Skeletal muscle satellite cell (primary cell): Measurements from ENCODE around the gene PRPF40B.

Experiments
- H3K27me3 ChIP-seq: 2 replicates; pipeline ENCODE4 v1.7.0; 2013; ENCODE audit warnings: low read length; ENCODE audit not compliant: control insufficient read depth, insufficient read depth
- H3K36me3 ChIP-seq: 2 replicates; pipeline ENCODE4 v1.7.0; 2013; ENCODE audit warnings: mild to moderate bottlenecking, control low read depth, low read length; ENCODE audit not compliant: insufficient read depth
- H3K4me1 ChIP-seq: 2 replicates; pipeline ENCODE4 v1.7.0; 2013; ENCODE audit warnings: low read length; ENCODE audit not compliant: control insufficient read depth, insufficient read depth
- H3K4me2 ChIP-seq: 2 replicates; pipeline ENCODE4 v1.7.0; 2013; ENCODE audit warnings: mild to moderate bottlenecking, low read length
- H3K4me3 ChIP-seq: 2 replicates; pipeline ENCODE4 v1.7.0; 2013; ENCODE audit warnings: low read length
- H3K9ac ChIP-seq: 2 replicates; pipeline ENCODE4 v1.7.0; 2013; ENCODE audit warnings: mild to moderate bottlenecking, low read depth, low read length, moderate library complexity
- H3K9me3 ChIP-seq: replicated peaks from 2 replicates; pipeline ENCODE4 v1.7.0; 2013; ENCODE audit warnings: mild to moderate bottlenecking, control low read depth, low read length

The PRPF40B gene

DNA sequence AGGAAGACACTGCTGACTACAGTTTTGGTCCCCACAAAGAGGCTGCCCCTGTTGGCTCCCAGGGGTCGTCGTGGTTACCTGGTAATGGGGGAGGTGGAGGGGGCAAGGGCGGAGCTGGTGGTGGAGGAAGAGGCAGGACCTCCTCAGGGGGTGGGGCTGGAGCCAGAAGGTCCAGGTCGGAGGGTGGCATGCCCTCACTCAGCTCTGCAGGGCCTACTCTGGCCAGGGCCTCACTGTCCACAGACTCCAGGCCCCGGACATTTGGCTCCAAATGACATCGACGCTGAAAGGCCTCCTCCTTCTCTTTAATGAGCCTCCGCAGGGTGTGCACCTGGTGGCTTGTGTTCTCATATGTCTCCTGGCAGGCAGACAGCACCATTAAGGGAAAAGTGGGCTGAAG, 28.5 kb downstream of the PRPF40B start:
- Histone ChIP-seq H3K4me2 (no peak overlapping the region), H3K27me3 (no peaks in the 10 kb centered on the region), H3K4me1 (peaks cover 3% of the 10 kb centered on the region), H3K36me3 (peaks cover 85% of the 10 kb centered on the region), H3K9ac (no peak overlapping the region), H3K4me3 (no peak overlapping the region), H3K9me3 (no peaks in the 10 kb centered on the region)

DNA sequence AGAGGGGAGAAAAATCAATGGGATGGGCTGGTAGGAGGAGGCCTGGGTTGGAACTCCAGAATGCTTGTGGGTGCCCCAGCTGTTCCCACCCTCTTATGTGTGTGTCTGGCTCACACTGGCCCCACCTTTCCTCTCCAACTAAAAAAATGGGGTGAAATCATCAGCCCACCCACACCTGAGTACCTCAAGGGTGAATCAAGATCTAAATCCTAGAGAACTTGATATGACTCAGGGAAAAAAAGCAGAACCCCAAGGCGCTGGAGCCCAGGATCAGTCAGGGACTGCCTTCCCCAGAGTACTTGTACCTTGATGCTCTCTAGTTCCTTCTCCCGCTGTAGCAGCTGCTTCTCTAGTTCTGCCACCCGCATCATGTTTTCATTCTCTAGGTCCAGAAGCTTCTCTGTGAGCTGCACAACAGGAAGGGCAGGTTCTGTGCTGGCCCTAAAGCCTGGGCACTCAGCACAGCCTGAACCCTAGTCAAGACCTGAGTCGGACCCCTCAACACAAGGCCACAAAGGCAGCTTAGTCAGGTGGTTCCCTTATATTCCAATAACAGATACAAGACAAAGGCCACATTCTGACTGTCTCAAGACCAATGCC, 29.7 kb downstream of the PRPF40B start:
- no peaks in the 10 kb centered on the region for H3K9me3 ChIP-seq
- H3K36me3 ChIP-seq = peaks cover 85% of the 10 kb centered on the region
- no peak overlapping the region for H3K4me2 ChIP-seq
- no peaks in the 10 kb centered on the region for H3K27me3 ChIP-seq
- H3K4me1 ChIP-seq = peaks cover 3% of the 10 kb centered on the region
- no peak overlapping the region for H3K9ac ChIP-seq
- H3K4me3 ChIP-seq = no peak overlapping the region

DNA sequence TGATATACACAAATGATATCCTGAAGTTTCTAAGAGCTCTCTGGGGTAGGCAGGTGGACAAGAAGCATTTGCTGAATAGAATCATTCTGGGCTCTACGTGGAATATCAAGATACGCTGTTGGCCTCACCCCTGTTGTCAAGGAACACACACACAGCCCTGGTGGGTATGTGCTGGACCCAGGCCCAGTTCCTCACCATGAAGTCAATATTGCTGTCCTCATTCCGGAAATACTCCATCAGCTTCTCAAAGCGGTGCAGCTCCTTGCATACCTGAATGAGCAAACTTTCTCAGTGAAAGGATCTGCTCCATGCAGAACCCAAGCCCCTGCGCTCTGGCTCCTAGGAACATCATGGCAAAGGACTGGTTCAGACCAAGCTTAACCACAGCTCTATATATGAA, 31.4 kb downstream of the PRPF40B start:
- no peaks in the 10 kb centered on the region for H3K9me3 ChIP-seq
- H3K36me3 ChIP-seq = peaks cover 73% of the 10 kb centered on the region

DNA sequence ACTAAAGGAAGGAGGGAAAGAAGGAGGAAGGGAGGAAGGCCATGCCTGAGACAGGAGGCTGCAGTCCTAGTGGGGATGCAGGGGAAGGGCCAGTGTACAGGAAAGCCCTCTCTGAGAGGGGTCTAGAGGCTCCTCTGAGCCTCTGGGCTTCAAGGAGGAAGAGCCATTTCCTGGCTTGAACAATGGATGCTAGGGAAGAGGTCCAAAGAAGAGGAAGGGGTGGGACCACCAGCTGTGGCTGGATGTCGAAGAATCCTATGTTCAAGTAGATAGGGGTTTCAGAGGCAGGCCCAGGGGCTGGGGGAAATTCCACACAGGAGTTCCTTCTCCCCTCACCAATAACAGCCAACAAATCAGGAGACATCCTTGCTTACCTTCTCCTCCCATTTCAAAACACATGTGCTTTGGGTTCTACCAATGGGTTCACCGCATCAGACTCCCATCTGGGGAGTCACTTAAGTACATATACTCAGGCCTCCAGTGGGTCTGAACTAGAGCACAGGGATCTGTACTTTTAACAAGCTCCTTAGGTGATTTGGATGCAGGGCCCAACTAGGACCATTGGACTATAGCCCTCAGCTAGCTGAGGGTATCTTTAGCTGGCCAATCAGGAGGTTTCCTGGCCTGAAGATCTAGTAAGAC, 32.4 kb downstream of the PRPF40B start:
- H3K4me1 ChIP-seq = no peaks in the 10 kb centered on the region
- H3K4me3 ChIP-seq = no peak overlapping the region
- no peak overlapping the region for H3K9ac ChIP-seq
- H3K4me2 ChIP-seq = no peak overlapping the region
- H3K9me3 ChIP-seq = no peaks in the 10 kb centered on the region
- peaks cover 66% of the 10 kb centered on the region for H3K36me3 ChIP-seq
- no peaks in the 10 kb centered on the region for H3K27me3 ChIP-seq

More for the DNA sequence above, 31.4 kb downstream of the PRPF40B start:
- Histone ChIP-seq H3K4me1 (no peaks in the 10 kb centered on the region), H3K4me3 (no peak overlapping the region), H3K27me3 (no peaks in the 10 kb centered on the region), H3K4me2 (no peak overlapping the region), H3K9ac (no peak overlapping the region)

DNA sequence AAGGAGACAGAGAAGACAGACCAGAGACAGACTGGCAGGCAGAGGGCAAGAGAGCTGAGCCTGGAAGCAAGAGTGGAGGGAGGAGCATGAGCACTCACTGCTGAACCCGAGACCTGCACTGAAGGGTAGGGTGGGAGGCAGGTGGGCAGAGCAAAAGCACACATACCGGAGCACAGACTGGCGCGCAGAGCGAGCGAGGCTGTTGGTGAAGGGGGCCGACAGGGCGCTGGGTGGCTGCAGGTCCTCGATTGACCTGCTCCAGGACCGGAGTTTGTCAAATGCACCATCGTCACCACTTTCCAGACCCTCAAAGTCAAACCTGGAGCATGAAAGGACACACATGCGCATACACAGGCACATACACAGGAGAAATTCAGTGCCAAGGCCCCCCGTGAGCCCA, 34.9 kb downstream of the PRPF40B start:
- H3K36me3 ChIP-seq = peaks cover 47% of the 10 kb centered on the region
- no peaks in the 10 kb centered on the region for H3K27me3 ChIP-seq
- peaks cover 11% of the 10 kb centered on the region for H3K4me1 ChIP-seq

DNA sequence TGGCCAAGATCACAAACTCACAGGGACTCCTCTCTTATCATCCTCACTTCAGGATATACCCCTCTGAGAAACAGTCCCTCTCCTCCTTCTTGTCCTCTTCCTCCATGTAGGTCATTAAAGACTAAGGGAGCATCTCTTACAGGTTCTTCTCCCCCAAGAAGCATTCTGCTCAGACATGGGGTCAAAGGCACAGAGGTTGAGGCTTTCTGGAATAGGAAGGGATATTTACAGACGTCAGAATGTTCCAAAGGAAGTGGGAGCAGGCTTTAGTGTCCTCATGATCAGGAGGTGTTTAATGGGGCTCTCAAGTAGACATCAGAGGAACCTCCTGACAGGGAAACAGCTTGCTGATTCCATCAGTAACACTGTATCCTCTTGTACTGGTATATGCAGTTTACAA, 36.4 kb downstream of the PRPF40B start:
- Histone ChIP-seq H3K36me3 (peaks cover 34% of the 10 kb centered on the region), H3K4me3 (no peak overlapping the region), H3K9me3 (no peaks in the 10 kb centered on the region), H3K4me1 (peaks cover 23% of the 10 kb centered on the region), H3K9ac (no peak overlapping the region), H3K27me3 (no peaks in the 10 kb centered on the region), H3K4me2 (no peak overlapping the region)

More for the DNA sequence above, 34.9 kb downstream of the PRPF40B start:
- H3K9ac ChIP-seq = no peak overlapping the region
- no peak overlapping the region for H3K4me3 ChIP-seq
- no peak overlapping the region for H3K4me2 ChIP-seq
- no peaks in the 10 kb centered on the region for H3K9me3 ChIP-seq

DNA sequence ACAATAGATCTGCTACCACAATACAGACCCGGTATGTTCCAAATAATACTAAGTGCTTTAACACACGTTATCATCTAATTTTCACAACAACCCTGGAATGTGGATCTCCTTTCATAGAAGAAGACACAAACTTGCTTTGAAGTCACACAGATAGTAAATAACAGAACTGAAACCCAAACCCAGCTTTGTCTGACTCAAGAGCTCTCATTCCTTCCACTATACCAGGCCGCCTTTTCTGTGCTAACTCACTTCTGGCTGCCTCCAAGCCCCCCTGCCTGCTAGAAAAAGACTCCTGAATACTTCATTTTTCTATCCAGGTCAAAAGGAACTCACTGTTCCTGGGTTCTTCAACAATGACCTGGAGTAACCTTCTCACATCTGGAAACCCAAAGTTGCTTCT, 37.8 kb downstream of the PRPF40B start:
- no peak overlapping the region for H3K9ac ChIP-seq
- no peaks in the 10 kb centered on the region for H3K9me3 ChIP-seq
- H3K36me3 ChIP-seq = peaks cover 26% of the 10 kb centered on the region
- H3K4me3 ChIP-seq = no peak overlapping the region
- H3K4me1 ChIP-seq = peaks cover 23% of the 10 kb centered on the region
- no peak overlapping the region for H3K4me2 ChIP-seq
- H3K27me3 ChIP-seq = no peaks in the 10 kb centered on the region

DNA sequence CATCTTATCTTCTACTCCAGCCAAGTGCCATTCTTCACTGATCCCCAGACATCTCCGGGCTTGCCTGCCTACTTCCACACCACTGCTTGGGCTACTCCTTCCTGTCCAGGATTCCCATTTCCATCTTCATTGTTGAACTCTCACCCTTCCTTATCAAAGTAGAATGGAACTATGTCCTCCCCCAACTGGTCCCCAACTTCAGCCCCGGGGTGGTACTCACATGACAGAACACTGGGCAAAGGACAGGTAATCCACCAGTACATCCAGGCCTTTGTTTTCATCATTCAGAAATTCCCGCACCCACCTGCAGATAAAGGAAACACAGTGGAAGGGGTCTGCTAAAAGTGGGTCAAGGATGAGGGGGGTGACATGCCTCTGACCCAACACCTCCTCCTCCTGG, 38.4 kb downstream of the PRPF40B start:
- H3K27me3 ChIP-seq = no peaks in the 10 kb centered on the region
- H3K4me2 ChIP-seq = no peak overlapping the region
- H3K4me3 ChIP-seq = no peak overlapping the region
- H3K9ac ChIP-seq = no peak overlapping the region
- no peaks in the 10 kb centered on the region for H3K9me3 ChIP-seq
- peaks cover 22% of the 10 kb centered on the region for H3K36me3 ChIP-seq
- H3K4me1 ChIP-seq = peaks cover 23% of the 10 kb centered on the region

DNA sequence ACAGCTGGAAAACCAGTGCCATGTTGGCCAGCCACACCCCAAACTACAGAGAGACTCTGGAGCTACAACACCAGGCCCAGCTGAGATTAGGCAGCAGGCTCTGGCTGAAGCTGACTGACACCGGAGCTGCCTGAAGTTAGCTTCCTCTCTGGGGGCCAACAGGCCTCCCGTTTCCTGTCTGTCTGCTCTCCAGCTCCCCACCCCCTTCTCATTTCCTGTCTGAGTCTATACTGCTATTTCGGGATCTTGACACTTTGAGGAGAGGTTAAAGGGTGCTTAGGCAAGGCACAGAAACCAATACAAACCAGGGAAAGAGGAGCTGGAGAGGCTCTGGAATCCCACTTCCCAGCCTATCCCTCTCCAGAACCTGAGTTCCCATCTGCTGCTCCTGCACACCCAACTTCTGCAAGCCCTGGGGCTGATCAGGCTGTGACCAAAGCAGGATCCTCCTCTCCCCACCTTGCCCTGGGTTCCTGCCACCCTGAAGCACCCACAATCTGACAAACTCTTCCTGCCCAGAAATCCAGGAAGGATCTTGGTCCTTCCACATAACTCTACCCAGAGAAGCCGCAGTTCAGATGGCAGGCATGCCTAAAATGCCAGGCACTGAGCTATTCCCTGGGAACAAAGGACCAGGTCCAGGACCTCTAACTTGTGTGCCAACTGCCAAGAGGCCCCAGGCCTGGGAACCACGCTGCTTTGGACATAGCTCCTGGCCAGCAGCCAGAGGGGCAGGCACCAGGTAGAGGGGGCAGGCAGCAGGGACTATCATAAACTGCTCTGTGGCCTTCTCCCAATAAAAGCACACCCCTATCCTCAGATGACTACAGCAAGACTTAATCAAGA, 39.9 kb downstream of the PRPF40B start:
- peaks cover 28% of the 10 kb centered on the region for H3K4me1 ChIP-seq
- H3K9me3 ChIP-seq = no peaks in the 10 kb centered on the region
- peak overlapping the region; percentile 52 for H3K9ac ChIP-seq
- H3K36me3 ChIP-seq = peaks cover 11% of the 10 kb centered on the region
- H3K4me2 ChIP-seq = peak overlapping the region; percentile 42
- H3K4me3 ChIP-seq = peak overlapping the region; percentile 9
- H3K27me3 ChIP-seq = no peaks in the 10 kb centered on the region

DNA sequence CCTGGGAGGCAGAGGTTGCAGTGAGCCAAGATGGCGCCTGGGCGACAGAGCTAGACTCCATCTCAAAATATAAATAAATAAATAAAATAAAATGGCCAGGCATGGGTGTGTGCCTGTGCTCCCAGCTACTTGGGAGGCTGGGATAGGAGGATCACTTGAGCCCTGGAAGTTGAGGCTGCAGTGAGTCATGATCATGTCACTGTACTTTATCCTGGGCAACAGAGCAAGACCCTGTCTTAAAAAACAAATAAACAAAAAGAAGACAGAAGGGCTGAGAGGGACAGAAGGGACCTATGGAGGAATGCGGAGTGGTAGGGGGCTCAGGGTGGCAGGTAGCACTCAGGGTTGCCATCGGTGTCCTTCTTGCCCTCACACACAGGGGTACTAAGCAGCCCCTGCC, 40.8 kb downstream of the PRPF40B start:
- Histone ChIP-seq H3K36me3 (peaks cover 6% of the 10 kb centered on the region), H3K4me3 (no peak overlapping the region), H3K9me3 (no peaks in the 10 kb centered on the region), H3K9ac (no peak overlapping the region), H3K4me1 (peaks cover 28% of the 10 kb centered on the region), H3K27me3 (no peaks in the 10 kb centered on the region), H3K4me2 (no peak overlapping the region)

DNA sequence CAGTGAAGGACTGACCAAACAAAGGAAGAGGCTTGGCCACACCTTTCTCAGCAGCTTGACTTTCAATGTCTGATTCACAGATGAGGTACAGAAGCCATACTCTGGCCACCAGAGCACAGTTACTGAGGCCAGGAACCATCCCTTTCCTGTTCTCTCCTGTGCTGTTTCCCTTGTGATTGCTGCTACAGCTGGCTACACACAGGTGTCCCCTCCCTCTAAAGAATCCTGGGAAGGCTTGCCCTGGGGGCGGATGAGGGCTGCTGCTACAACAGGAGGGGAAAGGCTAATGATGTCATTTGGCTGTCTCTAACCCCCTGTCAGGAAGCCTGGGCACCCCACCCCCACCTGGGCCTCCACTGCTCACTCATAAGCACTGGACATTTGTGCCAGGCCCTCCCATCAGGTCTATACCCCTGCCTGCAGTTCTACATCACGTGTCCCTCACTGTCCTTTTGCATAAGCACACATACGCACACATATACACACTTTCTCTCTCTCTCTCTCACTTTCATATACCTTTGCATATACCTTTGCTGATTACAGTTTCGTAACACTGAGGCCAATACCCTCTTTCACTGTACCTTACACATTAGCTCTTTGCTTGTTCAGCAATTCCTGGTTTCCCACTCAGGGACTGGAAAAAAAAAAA, 41.4 kb downstream of the PRPF40B start:
- Histone ChIP-seq H3K4me2 (no peak overlapping the region), H3K4me3 (no peak overlapping the region), H3K4me1 (peaks cover 28% of the 10 kb centered on the region), H3K9ac (no peak overlapping the region), H3K36me3 (peaks cover 6% of the 10 kb centered on the region), H3K27me3 (no peaks in the 10 kb centered on the region), H3K9me3 (no peaks in the 10 kb centered on the region)
